Ascending aorta (tissue), 2 donors: Measurements from ENCODE around the gene UTS2R. TPM values are rescaled to one million over a fixed set of nuclear protein-coding genes. Genes with fewer than 3 reads are reported as not detected.
"Not testable (repeated sequence)": the region's sequence is repeated elsewhere in the genome, so short reads cannot be mapped to it uniquely, and the experiment has no call there.

ENCODE experiments used
- DNase-seq, 2 donors: peaks; one replicate each; pipeline ENCODE4 v3.0.0-alpha.2; 2019; ENCODE audit warnings: low spot score in 2 of 2
- H3K27ac ChIP-seq, 2 donors: fragments of 200-600 bp; sonication (generic); one replicate each; pipeline ENCODE4 v1.5.1; 2016 to 2017; ENCODE audit warnings: mild to moderate bottlenecking in 1 of 2
- H3K27me3 ChIP-seq: fragments of 200-600 bp; sonication (generic); one replicate; pipeline ENCODE4 v1.5.1; 2017
- H3K36me3 ChIP-seq, 2 donors: fragments of 200-600 bp; sonication (generic); one replicate each; pipeline ENCODE4 v1.5.1; 2016
- H3K4me1 ChIP-seq, 2 donors: fragments of 200-600 bp; sonication (generic); one replicate each; pipeline ENCODE4 v1.5.1; 2016 to 2017; ENCODE audit warnings: mild to moderate bottlenecking in 1 of 2
- H3K4me3 ChIP-seq, 2 donors: fragments of 200-600 bp; sonication (generic); one replicate each; pipeline ENCODE4 v1.5.1; 2016 to 2017; ENCODE audit warnings: mild to moderate bottlenecking in 1 of 2
- H3K9me3 ChIP-seq, 2 donors: fragments of 200-600 bp; sonication (generic); one replicate each; pipeline ENCODE4 v1.5.1; 2016
- CTCF ChIP-seq, 3 experiments: fragments of 200-600 bp in 2 of 3; fragments of 450-650 bp in 1 of 3; sonication (generic) in 2 of 3; IDR thresholded peaks; one replicate each; pipeline ENCODE4 v1.5.1; 2016 to 2019; ENCODE audit warnings: antibody characterized with exemption in 3 of 3, mild to moderate bottlenecking in 1 of 3, moderate library complexity in 1 of 3
- intact Hi-C: fragments of 100-400 bp; cut with DNase I; formaldehyde crosslinking; loops from one replicate; pipeline ENCODE4 v1.15.1; 2023
- total RNA-seq: library from RNA; depleted of rRNA; stranded (reverse); fragments of >200 nt; gene quantifications from one replicate; pipeline ENCODE4 v1.1.0, GENCODE V29; 2016

UTS2R gene
- total RNA-seq, 1 donor from 2014 or later: not detected

GRCh38 chr17:82370471-82371332 is 863 bp upstream of the UTS2R start:
- no peak for DNase-seq
- intact Hi-C loops: no loop called here
- peaks cover 14% of the 10 kb centered on the region for H3K27me3 ChIP-seq

DNA sequence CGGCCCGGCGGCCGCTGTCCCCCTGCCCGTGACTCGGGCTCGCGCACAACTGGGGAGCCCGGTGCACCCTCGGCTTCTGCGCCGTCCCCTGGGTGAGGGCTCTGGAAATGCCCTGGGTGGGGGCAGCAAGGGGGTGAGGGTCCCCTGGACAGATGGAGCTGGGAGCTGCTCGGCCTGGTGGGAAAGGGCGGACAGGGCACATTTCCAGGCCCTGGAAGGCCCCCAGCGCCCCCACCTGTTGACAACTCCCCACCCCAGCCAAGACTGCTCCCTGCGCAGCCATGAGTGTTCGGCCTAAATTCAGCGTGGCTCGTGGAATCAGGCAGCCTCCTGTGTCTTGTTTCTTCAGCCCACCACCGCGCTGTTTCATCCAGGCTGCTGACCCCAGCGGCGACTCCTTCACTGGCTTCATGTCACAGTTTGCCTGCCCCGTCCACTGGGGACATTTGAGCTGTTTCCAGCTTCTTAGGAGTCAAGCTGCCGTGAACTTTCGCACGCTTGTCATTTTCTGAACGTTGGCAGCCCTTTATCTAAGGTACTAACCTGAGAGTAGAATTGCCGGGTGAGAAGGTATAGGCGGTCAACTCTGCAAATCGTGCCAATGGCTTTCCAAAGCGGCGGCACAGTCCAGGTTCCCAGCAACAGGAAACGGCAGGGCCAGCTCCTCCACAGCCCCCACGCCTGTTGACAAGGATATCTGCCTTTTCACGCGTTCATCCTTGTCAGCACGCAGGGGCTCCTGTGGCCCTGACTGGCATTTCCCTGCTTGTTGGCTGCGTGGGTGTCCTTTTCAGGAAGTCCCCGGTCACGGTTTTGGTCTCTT is 895 bp downstream of the UTS2R start:
- Histone ChIP-seq H3K27ac (no peak overlapping the region), H3K4me1 (peaks cover 9 to 10% of the 10 kb centered on the region in 2 donors), H3K27me3 (peaks cover 14% of the 10 kb centered on the region), H3K36me3 (no peaks in the 10 kb centered on the region), H3K9me3 (no peaks in the 10 kb centered on the region), H3K4me3 (peak overlapping the region in 1 of 2 donors; percentile 32)
- intact Hi-C loops: no loop called here
- no peak for TF ChIP-seq CTCF (IDR thresholded peaks at IDR 0.05)
- no peak for DNase-seq

More at GRCh38 chr17:82370471-82371332, 863 bp upstream of the UTS2R start:
- no peaks in the 10 kb centered on the region for H3K9me3 ChIP-seq
- peak overlapping the region; percentile 32 to 52 for H3K4me3 ChIP-seq
- H3K27ac ChIP-seq: no peak overlapping the region
- TF ChIP-seq CTCF (IDR thresholded peaks at IDR 0.05): no peak
- H3K4me1 ChIP-seq: peaks cover 9 to 10% of the 10 kb centered on the region in 2 donors
- H3K36me3 ChIP-seq: no peaks in the 10 kb centered on the region

GRCh38 chr17:82373072-82373452 is 1.5 kb downstream of the UTS2R start:
- intact Hi-C loops, H3K27ac ChIP-seq, H3K36me3 ChIP-seq, H3K9me3 ChIP-seq, DNase-seq, H3K4me1 ChIP-seq, H3K4me3 ChIP-seq: not testable (repeated sequence)
- peaks cover 14% of the 10 kb centered on the region for H3K27me3 ChIP-seq

DNA sequence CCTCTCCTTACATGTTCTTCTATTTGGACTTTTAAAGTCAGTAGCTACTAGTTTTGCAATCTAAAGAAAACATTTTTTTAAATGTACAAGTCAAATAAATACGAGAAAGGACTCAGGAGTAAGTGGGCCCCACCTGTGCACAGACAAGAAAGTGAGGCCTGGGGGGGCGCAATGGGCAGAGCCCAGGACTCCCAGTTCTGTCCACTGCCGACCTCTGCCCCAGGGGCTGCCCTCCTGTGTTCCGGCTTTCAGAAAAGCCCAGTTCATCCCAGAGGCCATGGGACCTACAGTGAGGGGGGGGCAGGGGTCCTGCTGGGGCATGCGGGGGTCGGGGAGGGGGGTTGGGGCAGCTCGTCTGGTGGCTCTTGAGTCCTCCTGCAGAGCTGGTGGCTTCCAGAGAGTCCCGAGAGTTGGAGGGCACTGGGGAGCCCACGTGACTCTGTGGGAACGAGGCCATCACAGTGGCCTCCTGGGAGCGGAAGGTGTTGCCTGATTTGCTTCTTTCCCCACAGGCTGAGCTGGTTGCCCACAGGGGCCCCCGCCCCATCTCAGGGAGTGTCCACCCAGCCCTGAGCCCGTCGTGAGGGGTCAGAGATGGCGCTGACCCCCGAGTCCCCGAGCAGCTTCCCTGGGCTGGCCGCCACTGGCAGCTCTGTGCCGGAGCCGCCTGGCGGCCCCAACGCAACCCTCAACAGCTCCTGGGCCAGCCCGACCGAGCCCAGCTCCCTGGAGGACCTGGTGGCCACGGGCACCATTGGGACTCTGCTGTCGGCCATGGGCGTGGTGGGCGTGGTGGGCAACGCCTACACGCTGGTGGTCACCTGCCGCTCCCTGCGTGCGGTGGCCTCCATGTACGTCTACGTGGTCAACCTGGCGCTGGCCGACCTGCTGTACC is 2.4 kb downstream of the UTS2R start:
- intact Hi-C loops: no loop called here
- Histone ChIP-seq H3K27me3 (peaks cover 14% of the 10 kb centered on the region), H3K4me3 (no peak overlapping the region), H3K4me1 (peaks cover 9 to 10% of the 10 kb centered on the region in 2 donors), H3K27ac (no peak overlapping the region), H3K36me3 (no peaks in the 10 kb centered on the region), H3K9me3 (no peaks in the 10 kb centered on the region)
- DNase-seq: no peak
- TF ChIP-seq CTCF (IDR thresholded peaks at IDR 0.05): no peak

- no peak for DNase-seq
- H3K27ac ChIP-seq: no peak overlapping the region
- H3K36me3 ChIP-seq: no peaks in the 10 kb centered on the region
- intact Hi-C loops: no loop called here
- peaks cover 14% of the 10 kb centered on the region for H3K27me3 ChIP-seq
- no peaks in the 10 kb centered on the region for H3K9me3 ChIP-seq
- H3K4me3 ChIP-seq: no peak overlapping the region
- TF ChIP-seq CTCF (IDR thresholded peaks at IDR 0.05): no peak
- peaks cover 9 to 10% of the 10 kb centered on the region in 2 donors for H3K4me1 ChIP-seq
Measured at GRCh38 chr17:82374626-82375331, 3.2 kb downstream of the UTS2R start.
